GM18907 (cell line): ENCODE data around the gene CMSS1.

ENCODE experiments used
- ATAC-seq: cut with Tn5 transposase; IDR thresholded peaks from one replicate; pipeline ENCODE4 v1.9.1; 2021; ENCODE audit warnings: mild to moderate bottlenecking, moderate library complexity; ENCODE audit not compliant: unreplicated experiment

Gene CMSS1

GRCh38 chr3:99817437-99818240 is at the start of gene CMSS1:
Gene CMSS1 (plus strand): TSS chr3:99817862.
- peak; percentile 98 for ATAC-seq

DNA sequence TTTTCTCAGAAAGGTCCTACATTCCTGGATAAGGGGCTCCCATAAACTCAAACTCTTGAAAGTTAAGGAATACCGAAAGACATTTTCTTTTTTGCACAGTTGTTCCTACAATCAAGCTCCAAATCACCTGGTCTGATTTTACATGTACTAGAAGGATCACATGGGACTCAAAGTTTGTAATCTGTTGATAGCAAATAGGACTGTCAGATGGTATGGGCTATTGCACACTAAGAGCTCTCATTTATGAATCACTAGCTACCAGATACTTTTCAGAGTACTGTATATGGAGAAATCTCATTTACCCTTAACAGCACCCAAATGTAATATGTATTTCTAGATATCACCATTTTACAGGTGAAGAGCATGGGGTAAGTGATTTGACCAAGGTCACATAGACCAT is 49.5 kb upstream of the CMSS1 start:
- no peak for ATAC-seq

DNA sequence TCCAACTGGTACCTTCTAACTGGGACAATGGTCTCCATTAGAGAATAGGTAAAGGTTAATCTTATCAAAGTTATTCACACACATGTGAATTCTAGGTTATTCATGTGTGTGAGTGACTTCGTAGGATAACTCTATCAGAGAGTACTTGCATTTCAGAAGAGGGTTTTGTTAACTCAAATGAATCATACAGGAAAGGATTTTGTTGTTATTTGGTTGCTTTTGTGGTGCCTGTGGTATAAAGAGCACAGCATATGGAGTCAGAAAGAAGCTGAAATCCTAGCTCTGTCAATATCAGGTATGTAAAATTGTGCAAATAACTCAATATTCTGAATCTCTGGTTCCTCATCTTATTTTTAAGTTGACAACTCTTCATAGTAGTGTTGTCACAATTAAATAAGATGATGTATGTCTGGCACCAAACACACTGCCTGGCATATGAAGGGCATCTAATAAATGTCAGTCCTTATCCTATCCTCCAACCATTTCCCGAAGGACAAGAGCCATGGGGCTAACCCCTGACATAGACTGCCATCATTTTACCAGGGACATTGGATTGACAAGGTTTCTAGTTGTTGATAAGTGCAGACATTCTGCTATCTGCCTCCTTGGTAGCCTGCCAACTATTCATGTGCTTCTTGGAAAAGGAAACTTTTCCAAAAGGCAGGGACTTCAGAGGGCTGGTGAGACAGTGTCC is 48.7 kb upstream of the CMSS1 start:
- no peak for ATAC-seq

GRCh38 chr3:99772171-99772570 is 45.5 kb upstream of the CMSS1 start:
- ATAC-seq = no peak

GRCh38 chr3:99772671-99773070 is 45.0 kb upstream of the CMSS1 start:
- ATAC-seq = no peak

DNA sequence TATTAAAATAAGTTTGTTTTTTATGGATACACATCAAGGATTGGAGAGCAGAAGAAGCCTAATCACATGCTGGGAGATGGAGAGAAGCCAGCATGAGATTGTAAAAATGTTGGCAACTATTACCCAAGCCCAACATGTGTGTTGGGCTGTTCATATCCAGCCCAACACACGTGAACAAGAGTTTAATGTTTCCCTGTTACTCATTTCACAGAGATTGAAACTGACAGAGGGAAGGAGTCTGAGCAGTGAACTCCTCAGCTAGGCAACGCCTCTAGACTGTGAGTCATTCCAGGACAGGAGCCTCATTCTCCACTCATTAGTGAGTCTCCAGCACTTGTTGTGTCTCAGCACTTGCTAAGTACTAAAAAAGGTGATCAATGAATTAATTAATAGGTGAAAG is 43.2 kb upstream of the CMSS1 start:
- peak; percentile 99 for ATAC-seq

- ATAC-seq = no peak
Observed at GRCh38 chr3:99776516-99777209, 41.0 kb upstream of the CMSS1 start.

- no peak for ATAC-seq
Observed at GRCh38 chr3:99777210-99777549, 40.5 kb upstream of the CMSS1 start.

GRCh38 chr3:99777708-99778107 is 40.0 kb upstream of the CMSS1 start:
- no peak for ATAC-seq

- no peak for ATAC-seq
Observed at GRCh38 chr3:99780749-99781148, 36.9 kb upstream of the CMSS1 start.

DNA sequence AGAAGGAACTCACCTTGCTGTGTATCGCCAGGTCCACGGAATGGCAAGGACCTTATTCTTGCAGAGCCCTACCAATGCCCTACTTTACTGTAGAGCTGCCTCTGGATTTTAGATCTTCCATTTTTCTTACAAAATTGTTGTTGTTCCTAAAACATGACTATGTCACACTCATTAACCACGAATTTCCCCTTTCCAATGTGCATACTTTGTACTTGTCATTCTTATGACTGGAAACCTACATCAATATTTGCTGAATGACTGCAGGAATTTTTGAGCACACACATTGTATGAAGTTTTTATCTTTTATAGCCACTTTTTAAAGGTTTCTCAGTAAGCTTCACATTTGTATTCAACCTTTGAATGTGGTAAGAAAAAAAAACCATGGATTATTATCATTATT is 35.9 kb upstream of the CMSS1 start:
- ATAC-seq = no peak

DNA sequence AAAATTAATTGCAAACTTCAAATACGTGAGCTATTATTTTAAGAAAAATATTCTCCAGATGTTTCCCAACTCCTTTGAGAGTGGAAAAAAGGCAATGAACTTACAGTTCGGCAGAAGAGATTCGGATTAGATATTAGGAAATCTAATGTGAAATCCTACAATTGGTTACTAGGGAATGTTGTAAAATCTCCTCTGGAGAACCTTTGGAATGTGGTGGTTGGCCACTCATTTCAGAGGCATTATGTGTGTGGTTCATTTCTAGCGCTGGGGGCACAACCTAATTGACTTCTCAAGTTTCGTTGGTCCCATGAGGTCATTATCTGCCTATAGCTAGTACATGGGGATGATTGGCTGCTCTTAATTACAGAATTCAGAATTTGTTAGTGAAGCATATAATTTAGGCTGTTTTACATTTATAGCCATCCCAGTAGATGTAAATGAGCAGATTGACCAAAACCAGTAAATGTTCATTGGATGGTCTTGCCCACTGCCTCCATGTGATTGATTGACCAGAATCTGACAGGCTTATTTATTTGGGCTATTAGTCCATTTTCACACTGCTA is 34.6 kb upstream of the CMSS1 start:
- no peak for ATAC-seq

DNA sequence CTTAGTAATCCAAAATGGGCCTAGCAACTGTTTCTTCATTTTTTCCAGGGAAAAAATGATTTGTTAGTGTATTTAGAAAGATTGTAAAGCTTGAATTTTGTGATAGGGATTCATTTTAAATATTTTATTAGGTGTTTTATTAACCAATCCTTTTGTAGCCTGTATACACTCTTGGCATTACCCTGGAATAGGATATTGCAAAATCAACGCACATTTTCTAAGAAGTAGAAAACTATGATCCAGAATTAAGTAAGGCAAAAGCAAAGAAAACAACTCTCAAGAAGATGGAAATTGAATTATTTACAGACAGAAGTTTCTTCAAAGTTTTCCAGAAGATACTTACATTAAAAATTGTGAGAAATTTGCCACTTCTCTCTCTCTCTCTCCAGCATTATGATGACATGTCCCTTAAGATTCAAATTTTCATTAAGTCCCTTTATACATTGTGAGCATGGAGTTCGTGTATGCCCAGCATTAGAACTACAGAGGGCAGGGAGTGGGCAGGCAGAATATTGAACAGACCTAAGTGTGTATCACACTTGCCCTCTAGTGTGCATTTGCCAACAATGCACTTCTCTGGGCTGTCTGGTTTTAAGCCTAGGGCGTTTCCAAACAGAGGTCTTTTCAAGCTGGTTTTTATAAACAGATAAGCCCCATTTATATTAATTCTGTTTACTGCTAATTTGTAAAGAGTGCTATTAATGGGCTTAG is 28.5 kb upstream of the CMSS1 start:
- ATAC-seq = peak; percentile 96

DNA sequence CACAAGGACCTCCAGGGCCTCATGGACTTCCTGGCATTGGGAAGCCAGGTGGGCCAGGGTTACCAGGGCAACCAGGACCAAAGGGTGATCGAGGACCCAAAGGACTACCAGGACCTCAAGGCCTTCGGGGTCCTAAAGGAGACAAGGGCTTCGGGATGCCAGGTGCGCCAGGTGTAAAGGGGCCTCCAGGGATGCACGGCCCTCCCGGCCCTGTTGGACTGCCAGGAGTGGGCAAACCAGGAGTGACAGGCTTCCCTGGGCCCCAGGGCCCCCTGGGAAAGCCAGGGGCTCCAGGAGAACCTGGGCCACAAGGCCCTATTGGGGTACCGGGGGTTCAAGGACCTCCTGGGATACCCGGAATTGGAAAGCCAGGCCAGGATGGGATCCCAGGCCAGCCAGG is 23.2 kb upstream of the CMSS1 start:
- no peak for ATAC-seq

DNA sequence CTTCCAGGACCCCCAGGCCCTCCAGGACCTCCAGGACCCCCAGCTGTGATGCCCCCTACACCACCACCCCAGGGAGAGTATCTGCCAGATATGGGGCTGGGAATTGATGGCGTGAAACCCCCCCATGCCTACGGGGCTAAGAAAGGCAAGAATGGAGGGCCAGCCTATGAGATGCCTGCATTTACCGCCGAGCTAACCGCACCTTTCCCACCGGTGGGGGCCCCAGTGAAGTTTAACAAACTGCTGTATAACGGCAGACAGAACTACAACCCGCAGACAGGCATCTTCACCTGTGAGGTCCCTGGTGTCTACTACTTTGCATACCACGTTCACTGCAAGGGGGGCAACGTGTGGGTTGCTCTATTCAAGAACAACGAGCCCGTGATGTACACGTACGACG is 22.1 kb upstream of the CMSS1 start:
- no peak for ATAC-seq

DNA sequence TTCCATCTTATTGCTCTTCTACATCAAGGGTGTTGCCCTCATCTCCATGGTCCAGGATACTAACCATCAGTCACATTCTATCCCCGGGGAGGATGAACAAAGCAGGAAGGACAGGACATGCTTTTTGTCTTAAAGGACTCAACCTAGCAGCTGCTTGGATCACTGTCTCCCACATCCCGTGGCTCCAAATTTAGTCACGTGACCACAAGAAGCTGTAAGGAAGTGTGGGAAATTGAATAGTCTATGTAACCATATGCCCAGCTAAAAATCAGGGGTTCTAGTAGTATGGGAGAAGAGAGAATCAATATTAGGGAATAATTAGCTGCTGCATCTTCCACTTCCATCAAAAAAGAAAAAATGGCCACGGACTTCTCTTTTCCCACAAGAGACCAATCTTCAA is 18.2 kb upstream of the CMSS1 start:
- no peak for ATAC-seq

DNA sequence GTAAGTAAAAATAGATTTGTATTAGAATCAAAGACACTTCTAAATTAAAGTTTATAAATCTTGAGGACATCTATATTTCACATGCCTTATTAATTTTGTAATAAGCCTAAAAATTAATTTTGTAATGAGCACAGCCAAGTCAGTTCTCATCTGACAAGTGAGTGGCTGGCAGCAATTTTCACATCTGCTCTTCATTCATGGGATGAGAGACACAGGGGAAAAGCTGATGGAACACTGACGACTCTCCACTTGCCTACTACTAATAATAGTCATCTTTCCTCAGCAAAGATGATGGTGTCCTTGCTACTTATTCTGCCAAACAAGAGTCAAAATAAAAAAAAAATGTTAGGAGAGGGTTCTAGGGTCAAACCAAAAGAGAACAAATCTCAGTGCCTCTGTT is 14.4 kb upstream of the CMSS1 start:
- no peak for ATAC-seq

GRCh38 chr3:99805160-99805559 is 12.5 kb upstream of the CMSS1 start:
- ATAC-seq = no peak

GRCh38 chr3:99808163-99808794 is 9.4 kb upstream of the CMSS1 start:
- ATAC-seq = peak; percentile 66

GRCh38 chr3:99809565-99809964 is 8.1 kb upstream of the CMSS1 start:
- no peak for ATAC-seq

DNA sequence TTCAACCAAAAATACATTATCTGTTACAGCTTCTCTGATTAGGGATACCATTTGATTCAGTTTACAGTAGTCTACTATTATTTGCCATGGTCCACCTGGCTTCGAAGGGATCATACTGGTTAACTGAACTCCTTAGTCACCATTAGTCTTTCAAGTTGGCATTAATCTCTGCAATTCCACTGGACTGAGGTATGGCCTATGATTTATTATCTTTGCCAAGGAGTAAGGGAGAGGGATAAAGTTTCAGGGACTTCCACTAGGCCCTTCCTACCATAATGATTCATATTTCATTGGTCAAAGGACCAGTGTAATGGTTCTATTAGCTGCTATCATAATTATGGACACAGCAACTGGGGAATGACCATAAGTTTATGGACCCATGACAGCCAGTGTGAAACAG is 7.3 kb upstream of the CMSS1 start:
- ATAC-seq = no peak
